Endodermal cell (in vitro differentiated cells): ENCODE results near the gene OTOA. TPM values are rescaled to one million over a fixed set of nuclear protein-coding genes. Genes with fewer than 3 reads are reported as not detected.
"Not testable (repeated sequence)": the region's sequence is repeated elsewhere in the genome, so short reads cannot be mapped to it uniquely, and the experiment has no call there.

ENCODE experiments used
- DNase-seq: peaks from one replicate; pipeline ENCODE4 v3.0.0-alpha.2; 2017
- H3K27ac ChIP-seq: 2 replicates; pipeline ENCODE4 v1.5.1; 2013; ENCODE audit warnings: mild to moderate bottlenecking, low read depth, low read length, moderate library complexity
- H3K27me3 ChIP-seq: 2 replicates; pipeline ENCODE4 v1.6.1; 2013; ENCODE audit warnings: mild to moderate bottlenecking, low read length, moderate library complexity; ENCODE audit not compliant: insufficient read depth, control insufficient read depth, poor library complexity, severe bottlenecking
- H3K36me3 ChIP-seq: 2 replicates; pipeline ENCODE4 v1.7.0; 2013; ENCODE audit warnings: mild to moderate bottlenecking, low read length, moderate library complexity; ENCODE audit not compliant: control insufficient read depth, insufficient read depth
- H3K4me1 ChIP-seq: one replicate; pipeline ENCODE4 v1.7.0; 2013; ENCODE audit warnings: low read length; ENCODE audit not compliant: control insufficient read depth, insufficient read depth
- H3K4me3 ChIP-seq: 2 replicates; pipeline ENCODE4 v1.5.1; 2013; ENCODE audit warnings: mild to moderate bottlenecking, low read length, moderate library complexity
- H3K9ac ChIP-seq: 2 replicates; pipeline ENCODE4 v1.6.1; 2013; ENCODE audit warnings: mild to moderate bottlenecking, low read length, moderate library complexity; ENCODE audit not compliant: poor library complexity, severe bottlenecking; ENCODE audit errors: extremely low read depth
- H3K9me3 ChIP-seq: 2 replicates; pipeline ENCODE4 v1.6.1; 2013; ENCODE audit warnings: mild to moderate bottlenecking, low read length, moderate library complexity; ENCODE audit not compliant: control insufficient read depth
- H3K27ac Mint-ChIP-seq: 2 replicates; pipeline ENCODE4 v1.8.0; 2020; ENCODE audit warnings: mixed read lengths
- H3K27me3 Mint-ChIP-seq: 2 replicates; pipeline ENCODE4 v1.8.0; 2021; ENCODE audit warnings: mild to moderate bottlenecking, mixed read lengths; ENCODE audit not compliant: insufficient read depth
- H3K36me3 Mint-ChIP-seq: 2 replicates; pipeline ENCODE4 v1.8.0; 2020; ENCODE audit warnings: low read depth, mixed read lengths
- H3K4me1 Mint-ChIP-seq: 2 replicates; pipeline ENCODE4 v1.8.0; 2020; ENCODE audit warnings: mixed read lengths
- H3K4me3 Mint-ChIP-seq: 2 replicates; pipeline ENCODE4 v1.8.0; 2020; ENCODE audit warnings: mild to moderate bottlenecking, moderate library complexity, mixed read lengths
- H3K9me3 Mint-ChIP-seq: 2 replicates; pipeline ENCODE4 v1.8.0; 2020; ENCODE audit warnings: mild to moderate bottlenecking, mixed read lengths
- CTCF ChIP-seq: fragments of 200-600 bp; sonication (generic); conservative IDR thresholded peaks from 2 replicates; pipeline ENCODE4 v1.5.0; 2021; ENCODE audit warnings: antibody characterized with exemption, mild to moderate bottlenecking
- WGBS, 2 experiments: methylation state at CpG; one replicate each; pipeline versions ENCODE4 v1.1.5 to v1.1.7; 2013; ENCODE audit warnings: missing lambda C conversion rate in 2 of 2, mixed read lengths in 1 of 2; ENCODE audit not compliant: insufficient coverage in 1 of 2, insufficient read length in 1 of 2; 5-methylcytosine and 5-hydroxymethylcytosine counted together
- total RNA-seq, 2 donors: library from RNA; stranded (reverse); fragmentation: NEBNext Ultra II Directional in 1 of 2; extraction: Animal tissue kit (Norgen Biotek cat#: 25700) in 1 of 2; gene quantifications; 2 replicates in 1 of 2; 3 replicates in 1 of 2; pipeline ENCODE4 v1.2.1, GENCODE V29; 2021

Gene OTOA
- total RNA-seq, 2 donors from 2014 or later: 0.07 to 0.09 TPM

DNA sequence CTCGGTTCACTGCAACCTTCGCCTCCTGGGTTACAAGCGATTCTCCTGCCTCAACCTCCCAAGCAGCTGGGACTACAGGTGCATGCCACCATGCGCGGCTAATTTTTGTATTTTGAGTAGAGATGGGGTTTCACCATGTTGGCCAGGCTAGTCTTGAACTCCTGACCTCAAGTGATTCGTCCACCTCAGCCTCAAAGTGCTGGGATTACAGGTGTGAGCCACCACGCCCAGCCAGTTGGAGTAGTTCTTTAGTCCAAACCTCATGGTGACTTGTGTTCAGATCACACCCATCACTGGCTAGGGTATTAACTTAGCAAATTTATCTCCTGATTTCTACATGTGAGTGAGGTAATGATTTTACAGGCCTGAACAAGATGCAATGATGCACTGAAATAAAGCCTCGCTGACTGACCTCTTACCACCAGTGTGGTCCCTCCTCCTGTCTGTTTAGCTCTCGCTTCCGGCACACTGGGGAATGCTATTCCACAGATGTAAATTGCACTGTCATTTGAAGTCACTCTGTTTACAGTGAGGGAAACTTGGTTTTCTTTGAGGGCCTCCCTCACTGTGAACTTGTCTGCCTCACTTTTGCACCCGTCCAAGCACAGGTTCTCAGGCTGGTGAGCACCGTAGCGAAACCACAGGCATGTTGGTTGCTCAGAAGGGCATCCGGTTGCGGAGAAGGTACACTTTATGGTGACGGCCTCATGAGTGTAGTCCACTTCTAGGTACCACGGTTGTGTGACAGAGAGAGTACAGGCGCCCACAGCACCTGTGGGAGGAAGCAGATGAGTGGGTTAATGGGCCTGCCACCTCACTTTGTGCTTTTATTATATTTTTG, 16.8 kb upstream of the OTOA start:
- Mint-ChIP-seq H3K36me3 (peaks cover 5% of the 10 kb centered on the region), H3K4me3 (no peak overlapping the region), H3K27ac (no peak overlapping the region), H3K4me1 (peaks cover 16% of the 10 kb centered on the region), H3K9me3 (no peaks in the 10 kb centered on the region), H3K27me3 (no peaks in the 10 kb centered on the region)
- 93 to 96% methylated on average over 17 to 18 of the region's 18 CpGs for WGBS, 2 experiments
- no peak overlapping the region for H3K27ac ChIP-seq
- TF ChIP-seq CTCF: no peak
- H3K36me3 ChIP-seq: peaks cover 3% of the 10 kb centered on the region
- H3K4me3 ChIP-seq: no peak overlapping the region
- no peak overlapping the region for H3K9ac ChIP-seq
- no peaks in the 10 kb centered on the region for H3K9me3 ChIP-seq
- H3K4me1 ChIP-seq: peaks cover 3% of the 10 kb centered on the region
- H3K27me3 ChIP-seq: no peaks in the 10 kb centered on the region
- DNase-seq: no peak

GRCh38 chr16:21647562-21648164, 16.1 kb upstream of the OTOA start:
- Histone ChIP-seq H3K4me3 (no peak overlapping the region), H3K36me3 (peaks cover 3% of the 10 kb centered on the region), H3K27ac (no peak overlapping the region), H3K4me1 (peaks cover 3% of the 10 kb centered on the region), H3K9ac (no peak overlapping the region), H3K27me3 (no peaks in the 10 kb centered on the region), H3K9me3 (no peaks in the 10 kb centered on the region)
- WGBS, 2 experiments: 88 to 98% methylated on average over 8 to 9 of the region's 9 CpGs
- H3K9me3 Mint-ChIP-seq: no peaks in the 10 kb centered on the region
- H3K4me3 Mint-ChIP-seq: no peak overlapping the region
- no peak for TF ChIP-seq CTCF
- H3K27me3 Mint-ChIP-seq: no peaks in the 10 kb centered on the region
- H3K36me3 Mint-ChIP-seq: peaks cover 9% of the 10 kb centered on the region
- H3K4me1 Mint-ChIP-seq: peaks cover 16% of the 10 kb centered on the region
- no peak overlapping the region for H3K27ac Mint-ChIP-seq
- no peak for DNase-seq

GRCh38 chr16:21649826-21650406, 13.9 kb upstream of the OTOA start:
- WGBS, 2 experiments: 95 to 96% methylated on average over 7 to 12 of the region's 12 CpGs
- Mint-ChIP-seq H3K36me3 (peaks cover 24% of the 10 kb centered on the region), H3K4me1 (peaks cover 10% of the 10 kb centered on the region)
- not testable (repeated sequence) for H3K4me3 ChIP-seq, DNase-seq, H3K4me1 ChIP-seq, H3K4me3 Mint-ChIP-seq, H3K27ac ChIP-seq, H3K36me3 ChIP-seq, H3K9ac ChIP-seq, H3K9me3 Mint-ChIP-seq, H3K27me3 ChIP-seq, H3K9me3 ChIP-seq, H3K27me3 Mint-ChIP-seq, H3K27ac Mint-ChIP-seq
